CD4-positive, alpha-beta T cell treated with Interleukin-2 at 100 ng/mL for 4 hours (primary cell): ENCODE results near the gene ASPG.

Source experiments
- DNase-seq: peaks from one replicate; pipeline ENCODE4 v3.0.0-alpha.2; 2020; ENCODE audit warnings: low spot score

ASPG gene

DNA sequence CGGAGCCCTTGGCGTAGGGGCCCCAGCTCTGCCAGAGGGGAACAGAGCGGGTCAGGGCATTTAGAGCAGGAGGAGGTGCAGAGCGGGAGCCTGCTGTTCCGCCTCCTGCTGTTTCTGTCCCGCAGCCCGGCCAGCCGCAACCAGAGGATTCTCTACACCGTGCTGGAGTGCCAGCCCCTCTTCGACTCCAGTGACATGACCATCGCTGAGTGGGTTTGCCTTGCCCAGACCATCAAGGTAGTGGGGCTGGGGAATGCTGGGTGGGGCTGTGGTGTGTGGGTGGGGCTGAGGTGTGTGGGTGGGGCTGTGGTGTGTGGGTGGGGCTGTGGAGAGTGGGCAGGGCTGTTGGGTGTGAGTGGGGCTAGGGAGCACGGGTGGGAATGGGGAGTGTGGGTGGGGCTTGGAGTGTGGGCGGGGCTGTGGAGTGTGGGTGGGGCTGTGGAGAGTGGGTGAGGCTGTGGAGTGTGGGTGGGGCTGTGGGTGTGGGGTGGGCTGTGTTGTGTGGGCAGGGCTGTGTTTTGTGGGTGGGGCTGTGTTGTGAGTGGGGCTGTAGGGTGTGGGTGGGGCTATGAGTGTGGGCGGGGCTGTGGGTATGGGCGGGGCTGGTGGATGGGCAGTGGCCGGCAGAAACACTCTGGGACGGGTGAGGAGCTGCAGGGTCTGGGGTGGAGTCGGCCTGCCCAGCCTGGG lies 8.0 kb downstream of the ASPG start:
- DNase-seq = no peak

DNA sequence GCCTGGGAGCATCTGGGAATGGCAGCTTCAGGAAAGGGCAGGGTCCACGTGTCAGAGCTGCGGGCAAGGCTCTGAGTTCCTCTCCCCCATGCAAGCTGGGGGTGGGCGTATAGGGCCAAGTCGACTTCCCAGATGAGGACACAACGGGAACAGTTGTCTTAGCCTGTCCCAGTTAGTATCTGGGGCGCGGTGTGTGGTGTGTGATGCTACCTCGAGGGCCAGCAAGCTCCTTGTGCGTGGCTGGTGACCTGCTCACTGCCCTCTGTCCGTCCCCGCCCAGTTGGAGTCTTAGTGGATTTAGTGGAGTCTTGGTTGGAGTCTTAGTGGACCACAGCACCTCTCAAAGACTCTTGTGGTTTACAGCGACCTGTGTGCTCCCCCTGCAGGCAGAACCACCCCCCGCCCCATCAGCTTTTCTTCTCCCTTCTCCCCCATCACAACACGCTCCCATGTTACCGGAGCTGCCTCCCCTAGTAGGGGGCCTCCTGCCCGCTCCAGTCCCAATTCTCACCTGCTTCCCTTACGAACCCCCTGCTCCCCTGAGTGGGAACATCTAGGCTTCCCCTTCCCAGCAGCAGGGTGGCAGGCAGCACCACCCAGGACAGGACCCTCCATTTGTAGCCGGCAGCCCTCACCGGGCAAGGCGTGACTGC lies 8.7 kb downstream of the ASPG start:
- DNase-seq = no peak

DNA sequence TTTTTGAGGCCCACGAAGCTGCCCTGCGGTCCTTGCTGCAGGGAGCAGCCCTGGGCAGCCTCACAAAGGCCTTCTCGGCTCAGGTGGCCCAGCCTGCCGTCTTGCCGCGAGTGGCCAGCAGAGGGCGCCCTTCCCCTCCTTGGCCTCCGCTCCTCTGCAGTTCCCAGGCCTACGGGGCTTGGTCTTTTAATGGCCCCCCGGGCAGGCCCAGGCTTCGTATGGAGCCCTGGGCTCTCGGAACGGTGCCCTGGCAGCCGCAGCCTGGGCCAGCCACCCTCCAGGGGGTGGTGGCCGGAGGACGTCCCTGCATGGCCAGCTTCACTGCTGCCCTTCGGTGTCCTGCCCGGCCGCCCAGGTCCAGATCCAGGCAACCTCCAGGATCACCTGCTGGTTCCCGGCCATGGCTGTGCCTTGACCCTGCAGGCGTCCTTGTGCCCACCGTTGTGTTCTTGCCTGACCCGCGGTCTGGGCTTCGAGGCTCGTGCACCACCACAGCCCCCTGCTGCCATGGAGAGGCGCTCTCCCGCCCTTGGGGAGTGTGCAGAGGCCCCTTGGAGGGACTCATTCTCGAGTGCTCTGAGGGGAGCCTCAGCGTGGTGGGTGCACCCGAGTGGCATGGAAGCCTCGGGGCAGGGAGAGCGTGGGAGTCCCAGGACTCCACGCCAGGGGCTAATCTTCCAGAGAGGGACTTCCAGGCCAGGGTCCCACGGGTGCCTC lies 9.4 kb downstream of the ASPG start:
- peak; percentile 62 for DNase-seq

DNA sequence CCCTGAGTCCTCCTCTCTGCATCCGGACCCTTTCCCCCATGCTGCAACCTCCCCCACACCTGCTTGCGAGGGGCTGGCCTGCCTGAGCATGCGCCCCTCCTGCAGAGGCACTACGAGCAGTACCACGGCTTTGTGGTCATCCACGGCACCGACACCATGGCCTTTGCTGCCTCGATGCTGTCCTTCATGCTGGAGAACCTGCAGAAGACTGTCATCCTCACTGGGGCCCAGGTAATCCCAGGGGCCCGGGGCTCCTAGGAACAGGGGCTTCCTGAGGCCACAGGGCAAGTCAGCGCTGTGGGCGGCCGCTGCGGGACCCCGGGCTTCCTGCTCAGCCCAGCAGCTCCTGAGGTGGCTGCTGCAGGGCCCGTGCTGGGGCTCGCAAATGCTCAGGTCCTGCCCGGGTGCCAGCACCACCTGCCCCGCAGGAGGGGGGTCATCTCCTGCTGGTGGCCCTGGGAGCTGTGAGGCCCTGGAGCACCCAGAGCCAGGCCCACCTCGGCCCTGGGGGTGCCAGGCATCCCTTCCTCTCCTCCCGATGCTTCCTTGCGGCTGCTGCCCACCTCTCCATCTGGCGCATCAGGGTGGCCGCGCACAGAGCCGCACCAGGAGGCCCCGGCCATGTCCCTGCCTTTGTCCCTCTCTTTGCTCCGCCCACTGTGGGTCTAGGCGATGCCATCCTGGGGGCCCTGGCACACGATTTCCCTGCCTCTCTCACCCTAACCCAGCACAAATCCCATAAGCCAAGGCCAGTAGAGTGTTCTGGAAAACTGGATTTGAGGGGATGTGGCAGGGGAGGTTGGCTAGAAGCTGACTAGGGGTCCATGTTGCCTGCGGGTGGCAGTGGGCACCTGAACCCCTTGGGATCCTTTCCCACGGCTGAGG lies 10.2 kb downstream of the ASPG start:
- DNase-seq = no peak

DNA sequence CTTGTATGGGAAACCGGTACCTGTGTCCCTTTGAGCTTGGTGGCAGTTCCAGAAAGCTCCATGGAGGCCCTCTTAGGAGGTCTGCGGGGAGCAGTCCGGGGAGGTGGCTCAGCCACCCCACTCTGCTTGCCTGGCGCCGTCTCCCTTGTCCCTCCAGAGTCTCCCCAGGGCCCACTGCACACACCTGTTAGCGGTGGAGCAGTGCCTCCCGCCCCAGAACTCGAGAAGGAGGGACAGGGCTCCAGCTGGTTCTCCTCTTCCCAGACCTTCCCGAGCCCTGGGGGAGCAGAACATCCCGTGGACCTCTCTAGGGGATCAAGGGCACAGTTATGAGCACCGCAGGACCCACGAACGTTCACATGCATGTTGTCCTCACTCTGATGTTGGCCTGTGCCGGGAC lies 10.8 kb downstream of the ASPG start:
- DNase-seq = no peak

DNA sequence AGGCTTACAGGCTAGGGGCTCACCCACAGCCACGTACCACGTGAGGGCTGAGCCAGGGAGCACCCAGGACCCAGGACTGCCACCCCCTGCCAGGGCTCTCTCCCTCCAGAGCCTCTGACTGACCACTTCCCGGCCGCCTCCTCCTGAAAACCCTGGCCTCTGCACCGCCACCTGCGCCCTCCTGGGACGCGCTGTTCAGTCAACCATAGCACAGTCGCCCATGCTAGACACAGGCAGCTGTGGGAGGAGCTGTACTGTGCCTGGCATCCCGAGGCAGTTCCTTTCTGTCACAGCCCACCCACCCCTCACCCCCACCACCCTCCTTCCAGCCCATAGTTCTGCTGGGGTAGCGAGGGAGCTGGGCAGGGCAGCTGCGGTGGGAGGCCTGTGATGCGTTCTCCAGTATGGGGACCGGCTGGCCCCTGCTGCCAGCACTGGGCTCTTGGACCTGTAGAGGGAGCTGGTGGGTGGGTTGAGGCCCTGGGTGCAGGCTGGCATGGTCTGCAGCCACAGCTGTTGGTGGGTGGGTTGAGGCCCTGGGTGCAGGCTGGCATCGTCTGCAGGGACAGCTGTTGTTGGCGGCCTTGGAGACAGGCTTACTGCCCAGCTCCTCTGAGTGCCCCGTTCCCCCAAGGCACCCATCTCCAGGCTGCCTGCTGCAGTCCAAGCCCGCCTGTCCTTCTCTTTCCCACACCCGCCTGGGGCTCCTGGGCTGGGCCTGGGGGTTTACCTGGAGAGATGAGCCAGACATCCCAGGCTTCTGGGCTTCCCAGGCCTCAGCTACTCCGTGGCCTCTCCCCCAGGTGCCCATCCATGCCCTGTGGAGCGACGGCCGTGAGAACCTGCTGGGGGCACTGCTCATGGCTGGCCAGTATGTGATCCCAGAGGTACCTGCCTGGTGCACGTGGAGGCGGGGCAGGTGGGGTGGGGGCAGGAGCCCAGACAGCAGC lies 11.5 kb downstream of the ASPG start:
- DNase-seq = no peak

DNA sequence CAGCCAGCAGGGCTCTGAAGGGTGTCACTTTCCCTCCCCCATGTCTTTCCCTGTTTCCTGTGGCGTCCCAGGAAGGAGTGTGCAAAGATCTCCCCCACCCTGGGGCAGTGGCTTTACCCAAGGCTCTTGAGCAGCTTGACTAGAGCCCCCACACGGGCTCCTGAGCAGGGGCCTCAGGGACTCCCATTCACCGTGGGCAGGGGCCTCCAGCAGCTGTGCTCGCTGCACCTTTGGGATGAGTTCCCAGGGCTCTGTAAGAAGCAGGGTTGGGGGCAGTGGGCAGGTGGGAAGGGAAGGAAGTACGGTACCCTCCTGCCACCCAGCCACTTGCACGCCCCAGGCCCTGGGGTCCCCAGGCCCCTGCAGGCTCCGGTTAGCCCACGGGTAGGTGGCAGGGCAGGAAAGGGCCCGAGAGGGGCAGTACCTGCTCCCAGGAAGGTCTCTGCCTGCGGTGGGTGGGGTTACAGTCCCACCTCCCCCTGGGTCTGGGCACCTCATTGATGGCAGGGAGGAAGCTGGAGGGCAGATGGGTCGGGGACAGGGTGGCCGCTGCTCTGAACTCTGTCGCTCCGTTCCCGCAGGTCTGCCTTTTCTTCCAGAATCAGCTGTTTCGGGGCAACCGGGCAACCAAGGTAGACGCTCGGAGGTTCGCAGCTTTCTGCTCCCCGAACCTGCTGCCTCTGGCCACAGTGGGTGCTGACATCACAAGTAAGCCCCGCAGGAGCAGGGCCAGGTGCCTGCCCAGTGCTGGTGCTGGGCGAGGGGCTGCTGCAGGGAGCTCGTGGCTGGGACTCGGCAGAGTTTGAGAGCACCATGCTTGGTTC lies 13.0 kb downstream of the ASPG start:
- DNase-seq = no peak

DNA sequence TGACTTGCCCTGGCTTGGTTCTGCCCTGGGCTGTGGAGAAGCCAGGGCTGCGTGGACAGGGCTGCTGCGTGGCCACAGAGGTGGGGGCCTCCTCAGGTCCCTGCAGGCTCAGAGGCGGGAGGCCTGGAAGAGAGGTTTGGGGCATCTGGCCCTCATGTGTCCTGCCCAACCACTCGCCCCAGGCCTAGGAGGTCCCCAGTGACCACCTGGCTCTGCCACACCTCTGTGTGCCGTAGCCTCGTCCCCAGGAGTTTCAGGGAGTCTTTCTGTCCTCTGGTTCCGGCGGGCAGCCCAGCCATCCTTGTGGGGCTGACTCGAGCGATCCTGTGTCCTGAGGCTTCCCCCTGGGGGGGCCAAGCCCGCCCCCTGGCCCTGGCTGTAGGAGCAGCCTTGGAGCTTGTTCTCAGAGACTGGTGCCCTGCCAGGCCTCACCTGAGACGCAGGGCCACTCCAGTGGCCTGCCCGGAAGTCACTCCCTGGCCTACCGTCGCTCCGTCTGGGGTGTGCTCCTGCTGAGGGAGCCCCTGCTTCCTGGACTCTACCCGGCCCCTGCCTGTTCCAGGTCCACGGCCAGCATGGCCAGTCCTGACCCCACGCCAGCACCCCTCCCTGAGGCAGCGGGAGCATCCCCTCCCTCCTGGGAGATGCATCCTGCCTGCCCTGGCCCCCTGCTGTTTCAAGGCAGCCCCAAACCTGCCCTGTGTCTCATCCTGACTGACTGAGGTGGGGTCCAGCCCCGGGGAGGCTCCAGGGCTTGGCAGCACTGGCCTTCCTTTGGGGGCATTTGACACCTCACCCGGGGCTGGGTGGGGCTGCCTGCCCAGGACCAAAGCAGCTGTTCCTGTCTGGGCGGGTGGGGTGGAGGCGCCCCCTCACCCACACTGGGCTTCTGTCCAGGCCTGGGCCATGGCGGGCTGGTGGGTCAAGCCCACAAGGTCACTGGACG lies 13.9 kb downstream of the ASPG start:
- DNase-seq = no peak

DNA sequence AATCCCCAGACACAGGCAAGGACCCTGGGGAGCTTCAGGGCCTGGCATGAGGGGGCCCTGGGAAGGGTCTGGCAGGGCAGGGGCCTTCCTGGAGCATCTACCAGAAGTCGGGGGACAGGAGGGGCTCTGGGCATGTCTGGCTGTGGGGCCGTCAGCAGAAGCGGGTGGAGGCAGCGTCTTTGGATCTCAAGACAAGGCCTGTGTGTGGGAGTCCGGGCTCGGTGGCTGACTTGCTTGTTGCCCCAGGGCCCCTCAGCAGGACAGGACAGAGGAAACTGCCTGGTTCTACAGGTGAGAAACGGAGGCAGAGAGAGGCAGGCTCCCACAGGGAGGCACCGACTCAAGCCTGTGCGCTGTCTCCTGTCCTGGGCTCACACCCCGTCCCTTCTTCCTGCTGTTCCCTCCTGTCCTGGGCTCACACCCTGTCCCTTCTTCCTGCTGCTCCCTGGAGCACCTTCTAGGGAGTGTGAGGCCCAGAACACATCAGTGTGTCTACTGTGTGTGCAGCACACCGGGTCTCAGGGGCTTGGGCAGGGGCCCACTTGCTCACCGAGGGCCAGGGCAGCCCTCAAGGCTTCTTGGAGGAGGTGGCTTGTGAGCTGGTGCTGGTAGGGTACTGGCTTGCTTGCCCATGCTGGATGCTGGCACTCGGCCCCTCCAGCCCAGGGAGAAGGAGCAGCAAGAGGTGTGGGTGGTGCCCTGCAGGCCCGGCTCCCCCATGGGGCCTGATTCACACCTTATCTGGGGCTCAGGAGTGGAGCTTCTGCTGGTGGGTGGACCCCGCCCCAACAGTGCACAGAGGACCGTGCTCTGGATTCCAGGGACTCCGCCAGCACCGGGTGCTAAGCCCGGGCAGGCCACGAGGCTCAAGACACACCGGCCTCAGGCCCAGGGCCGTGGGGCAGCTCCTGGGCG lies 14.9 kb downstream of the ASPG start:
- no peak for DNase-seq

DNA sequence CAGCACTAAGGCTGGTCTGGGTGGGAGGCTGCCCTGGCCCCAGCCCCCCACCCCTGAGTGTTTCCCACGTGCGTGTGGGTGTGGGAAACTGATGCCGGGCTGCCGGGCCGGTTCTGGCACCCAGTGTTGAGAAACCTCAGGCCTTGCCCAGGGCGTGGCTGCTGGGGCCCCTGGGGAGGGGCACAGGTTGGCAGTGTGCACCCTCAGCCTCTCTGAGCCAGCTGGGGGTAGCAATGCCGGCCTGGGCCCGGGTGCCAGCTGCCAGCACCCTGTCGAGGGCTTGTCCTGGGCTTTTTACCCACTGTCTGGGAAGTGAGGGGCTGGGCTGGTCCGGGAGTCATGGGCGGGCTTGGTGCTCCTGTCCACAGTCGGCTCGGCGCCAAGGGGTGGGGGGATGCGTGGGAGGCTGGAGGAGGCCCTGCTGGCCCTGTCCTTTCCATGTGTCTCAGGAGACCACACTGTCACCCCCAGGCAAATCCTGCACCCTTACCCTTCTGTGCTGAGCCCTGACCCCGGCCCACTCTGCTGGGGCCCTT lies 15.7 kb downstream of the ASPG start:
- no peak for DNase-seq

DNA sequence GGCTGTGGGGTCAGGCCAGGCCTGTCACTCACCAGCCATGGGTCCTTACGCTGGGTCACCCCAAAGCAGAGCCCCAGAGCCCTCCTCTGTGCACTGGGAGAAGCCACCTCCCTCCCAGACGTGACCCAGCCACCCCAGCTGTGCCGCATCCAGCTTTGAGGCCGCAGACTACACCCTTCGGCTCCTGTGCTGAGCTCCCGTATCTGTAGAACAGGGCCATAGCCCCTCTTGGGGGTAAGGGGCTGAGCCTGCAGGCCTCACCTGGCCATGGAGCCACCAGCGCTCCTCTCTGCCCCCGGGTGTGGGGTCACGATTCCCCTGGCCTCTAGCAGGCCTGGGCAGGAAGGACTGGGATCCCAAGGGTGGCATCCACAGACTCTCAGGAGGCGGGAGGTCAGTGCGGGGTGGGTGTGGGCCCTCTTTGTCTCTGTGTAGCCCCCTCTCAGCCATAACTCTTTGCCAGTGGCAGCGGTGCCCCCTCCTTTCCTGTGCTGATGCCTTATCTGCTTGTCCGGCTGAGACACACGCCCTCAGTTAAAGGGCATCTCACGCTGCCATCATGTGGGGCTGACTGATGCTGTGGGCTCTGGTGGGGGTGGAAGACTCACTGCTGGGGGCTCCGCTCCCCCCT lies 16.3 kb downstream of the ASPG start:
- DNase-seq = no peak

DNA sequence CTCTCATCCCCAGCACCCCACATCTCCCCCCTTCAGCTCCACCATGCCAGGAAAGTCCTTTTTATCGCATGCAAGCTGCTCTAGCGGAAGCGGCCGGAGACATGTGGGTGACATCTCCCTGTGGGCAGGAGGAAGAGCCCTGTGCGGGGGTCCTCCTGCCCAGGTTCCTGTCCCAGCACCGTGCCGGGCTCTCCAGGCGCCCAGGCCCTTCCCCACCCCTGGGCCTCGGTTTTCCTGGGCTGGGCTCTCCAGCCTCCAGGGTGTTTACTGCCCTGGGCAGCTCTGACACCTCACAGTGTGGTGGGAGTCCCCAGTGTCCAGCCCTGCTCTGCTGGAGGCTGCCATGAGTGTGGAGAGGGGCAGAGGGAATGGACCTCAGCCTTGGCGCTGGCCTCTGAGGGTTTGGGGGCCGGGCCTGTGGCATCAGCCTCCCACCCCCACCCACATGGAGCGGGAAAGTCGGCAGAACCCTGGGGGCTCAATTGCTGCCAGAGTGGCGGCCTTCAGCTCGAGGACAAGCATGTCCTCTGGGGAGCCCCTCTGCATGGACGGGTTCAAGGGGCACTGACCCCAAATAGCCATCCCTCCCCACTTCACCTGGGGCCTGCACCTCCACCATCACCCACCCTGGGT lies 16.9 kb downstream of the ASPG start:
- no peak for DNase-seq

DNA sequence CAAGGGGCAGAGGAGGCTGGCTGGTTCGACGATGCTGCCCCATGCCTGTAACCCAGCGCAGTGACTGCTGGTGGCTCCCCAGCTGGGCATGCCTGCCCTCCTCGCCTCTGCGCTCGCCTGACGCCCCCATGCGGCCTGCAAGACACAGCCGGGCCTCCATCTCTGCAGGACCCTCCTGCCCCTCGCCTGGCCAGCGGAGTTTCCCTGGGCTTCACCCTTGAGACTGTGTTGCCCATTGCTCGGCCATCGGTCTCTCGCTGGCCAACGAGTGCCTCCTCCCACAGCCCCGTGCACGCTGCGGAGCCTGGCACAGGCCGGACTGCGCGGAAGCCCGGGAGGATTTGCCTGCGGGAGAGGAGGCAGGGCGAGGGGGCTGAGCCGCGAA lies 17.6 kb downstream of the ASPG start:
- no peak for DNase-seq

DNA sequence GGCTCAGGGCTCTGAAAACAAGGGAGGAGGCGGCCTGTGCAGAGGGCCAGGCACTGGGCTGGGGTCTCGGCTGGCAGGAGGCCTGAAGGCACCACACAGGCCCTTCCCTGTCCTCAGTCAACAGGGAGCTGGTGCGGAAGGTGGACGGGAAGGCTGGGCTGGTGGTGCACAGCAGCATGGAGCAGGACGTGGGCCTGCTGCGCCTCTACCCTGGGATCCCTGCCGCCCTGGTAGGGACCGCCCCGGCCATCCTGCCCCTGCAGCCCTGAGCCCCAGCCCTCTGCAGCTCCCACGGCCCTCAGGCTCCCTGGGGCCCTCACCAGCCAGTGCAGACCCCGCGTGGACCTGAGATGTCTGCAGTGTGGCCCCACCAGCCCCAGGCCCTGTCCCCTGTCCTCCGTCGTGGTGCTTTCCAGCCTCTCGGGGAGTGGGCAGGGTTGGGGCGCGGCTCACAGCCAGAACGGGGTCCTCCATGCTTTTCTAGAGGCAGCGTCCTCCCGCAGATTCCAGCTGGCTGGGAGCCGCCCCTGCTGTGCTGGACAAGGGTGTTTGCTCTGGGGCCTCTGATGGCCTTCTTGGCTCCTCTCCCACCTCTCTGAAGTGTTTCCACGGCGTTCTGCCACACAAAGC lies 18.1 kb downstream of the ASPG start:
- no peak for DNase-seq

DNA sequence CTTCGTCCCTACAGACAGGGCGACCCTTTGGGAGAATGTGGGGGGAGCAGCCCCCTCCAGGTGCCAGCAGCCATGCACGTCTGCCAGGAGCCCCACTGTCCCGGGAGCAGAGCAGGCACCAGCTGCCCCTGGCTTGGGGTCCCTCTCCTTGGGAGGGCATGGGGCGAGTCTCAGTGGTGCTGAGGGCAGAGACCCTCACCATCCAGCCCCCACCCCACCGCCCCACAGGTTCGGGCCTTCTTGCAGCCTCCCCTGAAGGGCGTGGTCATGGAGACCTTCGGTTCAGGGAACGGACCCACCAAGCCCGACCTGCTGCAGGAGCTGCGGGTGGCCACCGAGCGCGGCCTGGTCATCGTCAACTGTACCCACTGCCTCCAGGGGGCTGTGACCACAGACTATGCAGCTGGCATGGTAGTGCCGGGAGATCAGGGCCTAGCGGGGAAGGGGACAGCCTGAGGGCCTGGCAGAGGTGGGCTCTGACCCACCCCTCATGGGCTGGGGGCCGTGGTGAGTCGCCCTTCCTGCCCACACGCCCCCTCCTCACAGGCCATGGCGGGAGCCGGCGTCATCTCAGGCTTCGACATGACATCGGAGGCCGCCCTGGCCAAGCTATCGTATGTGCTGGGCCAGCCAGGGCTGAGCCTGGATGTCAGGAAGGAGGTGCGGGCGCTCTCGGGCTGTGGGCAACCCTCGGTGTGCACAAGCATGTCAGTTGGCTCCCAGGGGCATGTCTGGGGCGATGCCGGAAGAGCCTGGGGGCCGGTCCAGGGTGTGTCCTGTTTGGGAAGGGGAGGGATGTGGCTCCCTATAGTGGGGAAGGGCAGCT lies 18.8 kb downstream of the ASPG start:
- DNase-seq = no peak
